GM19328 (cell line): Measurements from ENCODE around the gene CYP2W1.

ENCODE experiments used
- ATAC-seq: cut with Tn5 transposase; IDR thresholded peaks from one replicate; pipeline ENCODE4 v1.9.1; 2021; ENCODE audit warnings: mild to moderate bottlenecking, moderate library complexity; ENCODE audit not compliant: unreplicated experiment

The CYP2W1 gene

DNA sequence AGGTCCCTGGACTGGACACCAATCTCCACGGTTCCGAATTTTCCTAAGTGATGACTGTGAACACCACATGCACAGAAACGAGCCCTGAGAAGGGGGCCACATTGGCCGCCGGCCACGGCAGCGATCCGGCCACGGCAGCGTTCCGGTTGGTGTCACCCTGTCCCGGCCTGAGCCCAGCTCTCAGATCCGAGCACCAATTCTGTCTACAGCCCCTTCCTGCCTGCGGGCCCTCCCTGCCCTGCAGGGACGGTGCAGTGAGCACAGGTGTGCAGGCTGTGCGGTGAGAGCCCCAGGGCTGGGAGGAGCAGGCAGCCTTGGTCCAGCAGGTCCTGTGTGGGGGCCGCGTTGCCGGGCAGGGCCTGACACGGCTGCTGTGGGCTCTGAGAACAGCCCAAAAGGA, 31.7 kb downstream of the CYP2W1 start:
- no peak for ATAC-seq

DNA sequence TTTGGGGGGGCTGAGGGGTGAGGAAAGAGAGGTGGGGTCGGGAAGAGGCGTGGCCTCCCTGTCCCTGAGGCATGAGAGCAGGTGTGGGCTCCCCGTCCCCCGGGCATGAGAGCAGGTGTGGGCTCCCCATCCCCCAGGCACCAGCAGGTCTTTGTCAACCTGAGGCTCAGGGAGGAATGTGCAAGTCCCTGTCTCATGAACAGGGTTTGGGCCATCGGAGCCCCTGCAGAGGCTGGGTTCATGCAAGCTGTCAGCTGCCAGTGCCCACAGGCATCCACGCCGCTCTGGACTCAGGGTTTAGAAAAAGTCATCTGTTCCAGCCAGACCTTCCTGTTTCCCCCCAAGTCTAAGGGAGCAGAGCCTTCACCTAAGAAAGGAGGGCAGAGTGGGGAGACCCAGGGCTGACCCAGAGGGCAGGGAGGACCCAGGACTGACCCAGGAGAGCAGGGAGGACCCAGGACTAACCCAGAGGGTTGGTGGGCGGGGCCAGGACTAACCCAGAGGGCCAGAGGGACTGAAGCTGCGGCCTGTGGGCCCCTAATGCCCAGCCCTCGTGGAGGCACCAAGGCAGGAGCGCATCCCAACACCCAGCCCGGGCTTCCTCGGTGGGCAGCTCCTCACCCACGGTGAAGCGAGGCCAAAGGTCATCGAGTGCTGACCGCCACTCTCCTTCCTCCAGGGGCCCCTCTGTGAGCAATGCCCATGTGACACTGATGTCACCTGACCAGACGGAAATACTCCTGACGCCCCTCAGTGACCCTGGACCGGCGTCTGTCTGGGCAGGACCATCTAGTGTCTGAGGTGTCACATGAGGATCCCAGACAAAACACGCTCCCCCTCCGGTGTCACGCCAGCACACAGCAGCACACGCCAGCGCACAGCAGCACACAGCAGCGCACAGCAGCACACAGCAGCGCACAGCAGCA, 32.5 kb downstream of the CYP2W1 start:
- ATAC-seq, result no peak

DNA sequence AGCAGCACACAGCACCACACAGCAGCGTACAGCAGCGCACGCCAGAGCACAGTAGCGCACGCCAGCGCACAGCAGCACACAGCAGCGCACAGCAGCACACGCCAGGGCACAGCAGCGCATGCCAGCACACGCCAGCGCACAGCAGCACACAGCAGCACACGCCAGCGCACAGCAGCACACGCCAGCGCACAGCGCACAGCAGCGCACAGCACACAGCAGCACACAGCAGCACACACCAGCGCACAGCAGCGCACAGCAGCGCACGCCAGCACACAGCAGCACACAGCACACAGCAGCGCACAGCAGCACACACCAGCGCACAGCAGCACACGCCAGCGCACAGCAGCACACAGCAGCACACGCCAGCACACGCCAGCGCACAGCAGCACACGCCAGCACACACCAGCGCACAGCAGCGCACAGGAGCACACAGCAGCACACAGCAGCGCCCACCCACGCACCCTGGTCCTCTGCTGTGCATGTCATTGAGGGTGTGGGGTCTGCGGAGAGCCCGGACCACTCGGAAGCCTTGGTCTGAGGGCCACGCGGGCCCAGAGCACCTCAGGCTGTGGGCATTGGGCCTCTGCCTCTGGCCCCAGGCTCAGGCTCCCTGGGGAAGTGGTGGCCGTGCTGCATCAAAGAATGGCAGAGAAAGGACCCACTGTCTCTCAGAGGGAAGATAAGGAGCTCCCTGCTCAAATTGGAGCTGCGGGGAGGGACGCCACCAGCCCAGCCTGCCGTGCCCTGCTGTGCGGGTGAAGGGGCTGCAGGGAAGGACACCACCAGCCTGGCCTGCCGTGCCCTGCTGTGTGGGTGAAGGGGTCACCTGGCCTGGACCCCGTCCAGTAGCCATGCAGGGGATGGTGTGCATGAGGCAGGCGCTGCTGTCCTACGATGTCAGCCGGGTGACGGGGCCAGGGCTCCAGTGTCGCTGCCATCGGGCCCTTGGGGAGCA, 33.9 kb downstream of the CYP2W1 start:
- no peak for ATAC-seq

DNA sequence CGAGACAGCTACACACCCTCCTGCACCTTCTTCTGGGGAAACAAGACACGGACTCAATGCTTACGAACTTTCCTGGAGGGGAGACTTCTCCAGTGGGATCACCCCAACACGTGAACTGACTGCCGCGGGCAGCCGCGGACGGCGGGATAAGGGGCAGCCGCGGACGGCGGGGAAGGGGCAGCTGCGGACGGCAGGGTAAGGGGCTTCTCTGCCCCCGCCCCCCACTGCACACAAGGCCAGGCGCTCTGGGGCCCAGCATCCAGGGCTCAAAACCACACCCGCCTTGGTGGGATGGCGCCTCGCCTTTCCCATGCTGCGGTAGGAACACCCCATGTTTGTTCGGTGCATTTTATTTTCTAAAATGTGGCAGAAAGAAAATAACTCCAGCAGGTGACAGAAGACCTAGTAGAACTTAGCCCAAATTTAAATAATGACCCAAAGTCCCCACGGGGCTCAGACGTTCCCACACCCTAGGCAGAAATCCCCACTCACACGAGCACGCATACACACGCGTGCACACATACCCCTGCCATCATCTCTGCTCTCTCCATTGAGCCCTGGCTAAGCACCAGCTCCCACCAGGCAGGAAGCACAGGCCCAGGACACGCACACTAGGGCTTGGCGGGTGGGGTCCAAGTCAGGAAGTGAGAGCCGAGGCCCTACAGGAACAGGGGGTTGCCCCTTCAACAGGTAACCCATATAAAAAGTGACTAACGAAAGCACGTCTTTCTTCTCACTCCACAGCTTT, 34.8 kb downstream of the CYP2W1 start:
- no peak for ATAC-seq

DNA sequence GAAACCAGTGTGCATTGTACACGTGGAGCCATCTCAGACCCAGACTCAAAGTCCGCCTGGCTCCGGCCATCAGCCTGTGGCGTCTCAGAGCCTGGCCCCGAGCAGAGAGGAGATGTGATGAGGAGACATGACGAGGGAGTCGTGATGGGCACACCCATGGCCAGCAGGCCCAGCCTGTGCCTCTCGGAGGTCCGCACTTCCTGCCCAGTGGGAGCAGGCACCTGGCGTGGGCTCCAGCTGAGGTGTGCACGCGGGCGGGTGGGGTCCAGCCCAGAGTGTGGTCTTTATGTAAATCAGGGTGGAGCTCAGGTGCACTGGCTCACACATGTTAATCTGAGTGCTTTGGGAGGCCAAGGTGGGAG, 35.3 kb downstream of the CYP2W1 start:
- no peak for ATAC-seq

DNA sequence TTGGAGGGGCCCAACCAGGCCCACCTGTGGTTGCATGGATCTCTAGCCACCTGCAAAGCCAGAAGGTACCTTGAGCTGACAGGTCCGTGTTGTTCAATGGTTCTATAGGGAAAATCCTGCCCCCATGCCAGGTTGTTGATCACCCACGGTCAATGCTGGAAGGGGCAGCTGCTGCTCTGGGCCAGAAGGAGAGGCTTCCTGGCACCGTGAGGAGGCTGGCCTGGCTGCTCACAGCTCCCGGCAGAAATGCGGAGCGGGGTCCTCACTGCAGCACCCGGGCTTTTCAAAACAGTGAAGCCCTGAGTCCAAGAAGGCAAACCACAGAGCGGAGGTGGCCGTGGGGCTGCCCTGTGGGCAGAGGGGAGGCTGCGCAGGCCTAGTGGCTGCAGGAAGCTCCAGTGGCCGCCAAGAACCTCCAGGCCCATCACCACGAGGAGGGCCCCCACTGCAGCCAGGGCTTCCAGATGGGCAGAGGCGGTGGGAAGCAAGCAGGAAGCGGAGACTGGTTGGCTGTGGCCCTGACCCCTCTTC, 36.3 kb downstream of the CYP2W1 start:
- no peak for ATAC-seq

DNA sequence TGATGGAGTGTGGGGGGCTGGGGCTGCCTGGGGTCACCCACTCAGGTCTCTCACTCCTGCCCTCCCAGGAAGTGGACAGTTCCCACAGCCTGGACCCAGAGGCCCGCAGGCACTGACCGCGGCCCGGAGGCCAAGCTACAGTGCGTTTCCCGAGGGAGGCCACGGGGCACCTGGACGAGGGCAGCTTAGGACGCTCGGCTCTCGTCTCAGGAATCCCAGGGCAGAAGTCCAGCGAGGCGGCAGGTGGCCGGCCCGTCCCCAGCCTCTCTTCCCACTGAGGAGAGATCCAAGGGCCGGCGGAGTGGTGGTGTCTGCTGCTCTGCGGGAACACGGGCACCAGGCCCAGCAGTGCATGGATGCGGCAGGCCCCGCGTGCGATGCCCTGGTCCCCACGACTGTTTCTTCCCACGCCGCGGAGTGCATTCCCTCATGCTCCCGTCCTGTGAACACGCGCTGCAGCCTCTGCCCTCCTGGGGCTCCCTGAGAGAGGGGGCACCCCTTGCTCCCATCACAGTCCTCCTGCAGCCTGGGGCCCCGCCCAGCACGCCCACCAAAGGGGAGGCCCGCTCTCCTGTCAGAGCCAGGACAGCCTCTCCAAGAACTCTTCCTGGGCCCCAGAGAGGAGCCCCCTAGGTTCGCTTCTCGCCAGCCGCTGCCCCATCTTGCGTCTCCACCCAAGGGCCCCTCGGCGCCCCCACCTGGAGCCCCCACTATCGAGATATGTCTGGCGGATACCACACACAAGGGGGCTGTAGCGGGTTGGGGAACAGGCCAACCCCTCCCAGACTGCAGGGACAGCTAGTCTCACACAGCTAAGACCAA, 37.0 kb downstream of the CYP2W1 start:
- no peak for ATAC-seq

DNA sequence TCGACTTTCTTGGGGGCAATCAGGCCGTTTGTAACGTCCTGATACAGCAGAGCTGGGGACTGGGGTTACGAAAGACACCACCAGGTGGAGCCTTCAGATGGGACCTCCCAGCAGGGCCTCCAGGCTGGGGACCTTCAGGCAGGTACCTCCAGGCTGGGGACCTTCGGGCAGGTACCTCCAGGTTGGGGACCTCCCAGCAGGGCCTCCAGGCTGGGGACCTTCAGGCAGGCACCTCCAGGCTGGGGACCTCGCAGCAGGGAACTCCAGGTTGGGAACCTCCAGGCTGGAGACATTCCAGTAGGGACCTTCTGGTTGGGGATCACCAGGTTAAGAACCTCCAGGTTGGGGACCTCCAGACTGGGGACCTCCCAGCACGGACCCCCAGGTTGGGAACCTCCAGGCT, 37.9 kb downstream of the CYP2W1 start:
- ATAC-seq, result no peak

DNA sequence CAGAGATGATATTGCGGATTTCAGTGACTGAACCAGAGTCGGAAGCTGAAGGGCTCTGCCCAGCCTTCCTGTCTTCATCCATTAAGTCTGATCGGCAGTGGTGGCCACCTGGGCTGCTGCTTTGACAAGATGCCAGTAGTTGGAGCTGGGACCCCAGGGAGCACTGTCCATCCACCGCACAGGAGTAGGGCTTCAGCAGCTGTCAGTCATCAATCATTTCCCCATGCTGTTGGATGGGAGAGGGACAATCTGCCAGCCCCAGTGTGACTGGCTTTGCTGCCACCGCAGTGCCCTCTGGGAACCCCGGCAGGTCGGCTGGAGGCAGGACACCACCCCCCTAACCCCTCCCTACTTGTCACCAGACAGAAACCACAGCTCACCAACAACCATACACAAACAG, 38.4 kb downstream of the CYP2W1 start:
- ATAC-seq, result no peak

DNA sequence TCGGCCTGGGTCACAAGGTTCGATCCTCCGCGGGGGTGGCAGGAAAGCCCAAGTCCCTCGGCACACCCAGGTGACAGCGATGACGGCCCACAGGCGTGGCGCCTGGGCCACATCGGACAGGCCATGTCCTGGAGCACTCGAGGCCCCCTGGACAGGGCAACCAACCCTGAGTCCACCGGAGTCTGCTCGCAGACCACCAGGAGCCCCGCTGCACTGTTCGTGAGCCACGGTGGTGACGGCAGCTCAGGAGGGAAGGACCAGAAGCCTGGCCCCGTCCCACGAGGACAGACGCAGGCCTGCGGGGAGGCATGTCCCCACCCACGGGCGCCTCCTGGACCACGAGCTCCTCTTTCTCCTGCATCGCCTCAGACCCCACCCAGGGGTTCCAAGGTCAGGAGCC, 39.0 kb downstream of the CYP2W1 start:
- no peak for ATAC-seq

DNA sequence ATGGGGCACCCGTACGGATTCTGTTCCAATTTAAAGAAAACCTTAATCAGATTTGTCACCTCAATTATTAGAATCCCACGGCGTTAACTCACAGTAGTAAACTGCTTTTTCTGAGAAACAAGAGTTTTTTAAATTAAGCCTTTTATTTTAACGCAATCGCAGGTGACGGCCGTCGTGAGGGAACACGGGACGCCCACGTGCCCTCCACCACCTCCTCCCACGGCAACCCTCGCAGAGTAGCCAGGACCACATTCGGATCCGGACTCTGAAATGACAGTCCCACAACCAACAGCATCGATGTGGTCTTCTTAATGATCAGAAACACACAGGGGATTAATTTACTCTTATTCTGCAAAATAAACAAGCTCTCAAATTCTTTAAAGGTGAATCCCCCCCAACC, 39.4 kb downstream of the CYP2W1 start:
- ATAC-seq, result no peak

DNA sequence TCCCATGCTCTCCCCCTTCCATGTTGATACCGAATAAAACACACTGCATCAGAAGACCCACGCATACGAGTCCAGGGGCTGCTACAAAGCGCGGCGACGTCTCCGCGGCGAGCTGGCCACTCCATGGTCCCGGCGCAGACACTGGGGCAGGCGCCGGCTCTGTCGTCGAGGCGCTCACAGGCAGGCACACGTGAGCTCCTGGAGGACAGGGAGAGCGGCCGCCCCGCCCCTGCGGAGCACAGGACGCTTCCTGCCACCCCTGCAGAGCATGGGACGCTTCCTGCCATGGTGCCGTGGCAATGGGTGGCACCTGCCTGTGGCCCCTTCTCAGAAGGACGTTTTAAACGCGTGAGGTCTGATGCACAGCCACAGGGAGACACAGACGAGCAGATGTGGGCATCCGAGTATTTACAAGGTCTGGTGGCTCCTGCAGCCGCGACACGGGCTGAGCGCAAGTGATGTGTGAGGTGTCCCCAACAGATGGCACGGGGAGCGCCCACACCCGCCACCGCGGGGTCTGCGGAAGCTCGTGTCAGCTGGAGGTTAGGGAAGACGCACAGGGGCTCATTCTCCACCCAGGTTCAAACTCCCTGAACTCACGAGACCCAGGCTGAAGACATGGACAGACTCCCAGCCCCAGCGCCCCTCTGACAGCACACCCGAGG, 40.0 kb downstream of the CYP2W1 start:
- ATAC-seq, result no peak

DNA sequence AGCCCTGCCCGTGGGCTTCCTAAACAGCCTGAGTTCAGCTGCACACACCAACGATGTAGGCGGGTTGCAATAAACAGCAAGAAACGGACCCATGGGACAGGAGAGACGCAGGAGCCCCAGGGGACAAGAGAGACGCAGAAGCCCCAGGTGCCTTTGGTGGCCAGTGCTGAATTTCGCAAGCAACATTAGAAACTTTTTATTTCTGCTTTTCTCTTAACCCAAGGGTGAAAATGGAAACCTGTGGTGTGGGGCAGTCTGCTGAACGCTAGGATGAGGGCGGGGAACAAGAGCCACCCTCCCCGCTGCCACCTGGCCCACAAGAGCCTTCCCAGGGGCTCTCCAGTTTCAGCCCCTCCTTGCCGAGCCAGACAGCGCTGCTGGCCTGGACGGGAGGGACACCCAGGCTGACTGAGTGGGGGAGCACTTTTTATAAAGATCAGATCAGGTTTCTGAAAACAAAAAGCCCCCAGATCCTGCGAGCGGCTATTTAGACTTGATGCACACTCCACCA, 41.4 kb downstream of the CYP2W1 start:
- ATAC-seq, result peak; percentile 44

DNA sequence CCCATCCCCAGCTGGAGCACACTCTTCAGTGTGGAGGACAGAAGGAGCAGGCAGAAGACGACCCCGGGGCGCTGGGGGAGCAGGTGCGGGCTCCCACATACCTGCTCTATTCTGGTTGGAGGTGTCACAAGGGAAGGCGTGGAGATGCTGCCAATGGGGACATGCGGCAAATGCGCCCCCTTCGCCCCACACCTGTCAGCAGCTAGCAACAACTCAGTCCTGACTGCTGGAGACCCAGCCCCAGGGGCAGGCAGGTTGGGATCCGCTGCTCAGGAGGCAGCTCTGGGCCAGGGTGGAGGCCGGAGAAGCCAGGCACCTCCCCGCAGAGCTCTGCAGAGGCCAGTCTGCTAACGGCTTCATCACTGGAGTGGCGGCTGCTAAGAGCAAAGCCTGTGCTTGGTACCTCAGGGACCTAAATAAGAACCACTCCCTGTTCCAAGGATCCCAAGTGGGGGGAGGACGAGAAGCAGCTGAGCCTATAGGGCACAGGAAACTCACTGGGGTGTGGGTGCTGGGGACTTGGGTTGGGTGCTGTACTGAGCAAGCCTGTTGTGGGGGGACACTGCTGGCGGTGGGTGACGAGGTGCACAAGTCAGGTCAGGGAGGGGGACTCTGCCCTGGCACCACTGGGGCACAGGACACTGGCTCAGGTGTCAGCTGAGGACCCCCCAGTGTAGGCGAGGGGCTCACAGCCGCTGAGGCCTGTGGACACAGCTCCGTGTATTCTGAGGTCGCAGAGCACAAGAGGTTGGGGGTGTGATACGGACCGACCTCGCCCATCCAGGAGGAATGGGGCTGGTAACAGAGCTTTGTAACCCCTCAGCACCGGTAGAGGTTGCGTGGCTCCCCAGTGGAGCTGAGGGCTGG, 42.1 kb downstream of the CYP2W1 start:
- ATAC-seq, result no peak

DNA sequence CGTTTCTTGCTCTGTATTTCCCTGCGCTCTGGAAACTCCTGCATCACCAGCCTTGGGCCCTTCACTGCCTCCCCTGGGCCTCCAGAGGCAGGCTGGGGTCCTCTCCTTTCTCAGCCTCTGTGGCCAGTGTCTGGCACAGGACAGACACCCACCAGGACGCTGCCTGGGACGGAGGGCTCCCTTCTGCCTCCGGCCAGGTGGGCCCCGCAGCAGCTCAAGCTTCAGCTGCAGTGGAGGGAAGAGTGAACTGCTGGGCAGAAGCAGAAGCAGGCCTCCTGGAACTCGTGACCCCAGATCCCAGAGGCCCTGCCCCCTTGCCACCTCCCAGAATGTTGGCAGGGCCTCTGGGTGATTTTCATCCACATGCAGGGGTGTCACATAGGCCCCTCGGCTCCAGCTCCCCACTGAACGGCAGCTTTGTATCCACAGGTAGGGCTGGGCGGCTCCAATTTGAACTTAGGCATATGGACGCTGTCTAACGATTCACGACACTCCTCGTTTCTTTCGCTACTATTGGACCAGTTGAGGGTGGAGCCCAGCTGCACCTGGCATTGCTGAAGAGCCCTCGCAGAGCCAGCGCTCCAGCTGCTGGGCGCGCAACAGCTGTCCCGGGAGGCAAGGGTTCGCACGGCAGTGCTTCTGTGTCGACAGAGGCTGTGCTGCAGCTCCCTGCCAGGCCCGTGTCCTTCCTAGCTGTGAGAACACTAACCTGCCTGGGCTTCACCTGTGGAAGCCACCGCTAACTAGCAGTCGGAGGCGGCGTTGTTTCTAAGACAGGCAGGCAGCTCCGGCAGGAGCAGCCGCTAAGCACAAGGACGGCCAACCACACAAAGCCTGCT, 43.0 kb downstream of the CYP2W1 start:
- no peak for ATAC-seq

DNA sequence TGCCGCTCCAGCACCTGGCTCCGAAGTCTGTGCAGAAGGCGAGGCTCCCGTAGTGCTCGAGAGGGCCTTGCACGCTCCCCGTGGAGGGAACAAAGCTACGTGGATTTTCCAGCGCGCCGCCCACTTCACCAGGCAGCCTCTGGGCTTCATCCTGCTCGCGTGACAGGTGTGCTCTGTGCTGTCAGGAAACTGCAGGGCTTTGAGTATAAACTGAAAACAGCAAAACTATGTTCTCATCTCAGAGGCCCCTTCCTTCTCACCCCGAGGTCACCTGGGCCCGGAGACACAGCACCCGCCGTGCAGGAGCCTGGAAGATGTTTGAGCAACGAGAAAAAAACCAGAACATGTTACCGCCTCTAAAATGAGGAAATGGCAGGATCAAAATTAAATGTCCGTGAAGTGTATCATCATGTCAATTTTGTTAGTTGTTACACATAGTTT, 43.8 kb downstream of the CYP2W1 start:
- no peak for ATAC-seq
